IPS DF 4.7 (cell line): ENCODE results near the gene MINDY3.

ENCODE experiments used
- DNase-seq: peaks from one replicate; pipeline ENCODE4 v3.0.0-alpha.2; 2013; ENCODE audit warnings: low spot score; ENCODE audit errors: extremely low read depth

MINDY3 gene

DNA sequence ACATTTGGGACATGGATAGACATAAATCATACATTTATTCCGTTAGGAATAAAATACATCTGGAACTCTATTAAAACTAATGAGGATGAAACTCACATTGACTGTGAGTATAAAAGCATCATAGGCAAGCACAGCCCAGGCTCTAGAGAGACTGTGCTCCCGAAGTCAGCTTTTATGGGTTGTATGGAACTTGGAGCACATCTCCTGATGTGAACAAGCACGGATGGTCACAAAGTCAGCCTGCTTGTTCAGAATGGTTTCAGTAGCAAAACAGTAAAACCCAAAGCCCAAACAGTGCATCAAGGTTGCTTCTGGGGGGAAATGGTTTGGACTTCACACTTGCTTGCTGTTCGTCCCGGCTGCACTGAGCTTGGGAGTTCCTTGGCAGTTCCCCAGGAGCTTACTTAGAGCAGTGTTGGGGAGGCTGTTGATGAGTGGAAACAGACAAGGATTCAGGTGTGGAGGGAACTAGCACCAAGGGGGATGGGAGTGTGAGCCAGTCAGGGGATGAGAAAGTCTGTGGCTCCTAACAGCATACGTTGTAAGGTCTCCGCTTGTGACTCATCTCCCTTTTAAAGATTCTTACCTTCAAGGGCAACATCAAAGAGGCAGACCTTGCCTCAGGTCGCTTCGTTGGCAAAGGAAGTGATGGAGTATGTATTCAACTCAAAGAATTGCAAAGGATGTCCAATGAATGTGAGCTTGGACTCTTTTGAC, 120.9 kb downstream of the MINDY3 start:
- no peak for DNase-seq

DNA sequence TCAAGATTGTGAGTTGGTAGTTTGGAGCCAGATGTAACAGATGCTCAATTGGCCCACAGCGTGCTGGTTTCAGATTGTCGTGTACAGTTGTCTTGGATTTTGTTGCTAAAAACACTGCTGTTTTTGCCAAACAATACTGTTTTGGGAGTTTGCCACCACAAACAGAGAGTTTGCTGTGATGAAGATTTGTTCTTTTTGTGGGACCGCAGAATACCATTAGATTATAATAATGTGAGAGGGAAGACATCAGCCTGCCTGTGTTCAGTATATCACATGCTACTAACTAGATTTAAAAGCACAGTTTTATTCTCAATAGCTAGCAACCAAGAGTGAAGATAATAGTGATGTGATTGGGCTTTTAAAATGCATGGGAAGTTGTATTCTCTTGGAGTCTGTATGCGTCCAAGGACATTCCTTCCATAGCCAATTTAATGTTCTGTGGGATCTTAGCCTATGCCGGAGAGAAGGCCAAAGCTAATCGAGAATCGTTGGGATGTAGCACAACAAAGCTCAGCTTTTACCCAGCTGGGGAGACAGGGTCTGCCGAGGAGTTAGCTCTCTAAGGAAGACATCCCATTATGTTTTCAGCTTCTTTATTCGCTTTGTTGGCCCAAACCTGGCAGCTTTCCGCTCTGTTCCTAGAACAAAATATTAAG, 121.9 kb downstream of the MINDY3 start:
- DNase-seq = no peak

DNA sequence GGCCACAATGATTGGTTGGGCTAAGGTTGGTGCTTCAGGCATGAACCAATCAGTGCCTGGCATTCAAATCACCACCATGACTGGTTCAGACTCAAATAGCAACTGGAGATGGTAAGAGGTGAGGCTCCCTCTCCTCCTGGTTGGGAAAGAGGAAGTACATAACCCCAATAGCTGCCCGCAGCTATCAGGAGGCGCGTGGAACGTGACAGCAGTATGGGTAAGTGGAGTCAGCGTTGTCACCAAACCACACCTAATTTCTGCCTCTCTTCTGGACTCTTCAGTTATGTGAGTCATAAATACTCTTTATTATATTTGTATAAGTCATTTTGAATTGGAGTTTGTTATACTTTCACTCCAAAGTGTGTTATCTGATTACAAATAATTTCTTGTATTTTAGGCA, 122.7 kb downstream of the MINDY3 start:
- no peak for DNase-seq

DNA sequence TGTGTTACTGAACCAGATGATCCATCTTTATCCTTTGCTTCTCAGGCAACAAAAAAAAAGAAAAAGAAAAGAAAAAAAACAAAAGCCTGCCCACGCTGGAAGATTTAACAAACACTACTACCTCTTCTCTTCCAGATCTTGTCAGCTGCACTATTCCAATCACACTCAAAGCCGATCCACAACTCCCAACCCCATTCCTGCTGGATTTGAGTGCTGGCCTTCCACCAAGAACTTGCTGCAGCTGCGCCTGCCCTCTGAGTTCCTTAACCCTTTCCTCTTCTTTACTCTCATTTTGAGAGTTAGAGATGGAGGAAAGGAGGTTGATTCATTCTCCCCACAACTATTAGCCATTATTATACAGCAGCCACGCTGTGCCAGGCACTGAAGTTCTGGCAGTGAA, 124.5 kb downstream of the MINDY3 start:
- no peak for DNase-seq

DNA sequence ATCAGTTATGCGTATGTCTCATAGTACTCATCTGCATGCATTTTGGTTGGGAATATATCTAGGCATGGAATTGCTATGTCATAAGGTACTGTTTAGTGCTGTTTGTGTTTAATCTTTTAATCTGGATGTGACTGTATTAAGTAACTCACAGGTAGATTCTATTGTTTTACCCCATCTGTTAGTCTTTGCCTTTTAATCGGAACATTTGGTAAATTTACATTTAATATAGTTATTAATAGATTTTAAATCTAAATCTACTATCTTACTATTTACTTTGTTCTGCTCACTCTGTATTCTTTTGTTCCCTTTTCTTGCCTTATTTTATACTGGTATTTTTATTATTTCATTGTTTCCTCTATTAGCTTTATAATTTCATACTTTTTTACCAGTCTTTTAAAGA, 130.0 kb downstream of the MINDY3 start:
- DNase-seq = no peak

DNA sequence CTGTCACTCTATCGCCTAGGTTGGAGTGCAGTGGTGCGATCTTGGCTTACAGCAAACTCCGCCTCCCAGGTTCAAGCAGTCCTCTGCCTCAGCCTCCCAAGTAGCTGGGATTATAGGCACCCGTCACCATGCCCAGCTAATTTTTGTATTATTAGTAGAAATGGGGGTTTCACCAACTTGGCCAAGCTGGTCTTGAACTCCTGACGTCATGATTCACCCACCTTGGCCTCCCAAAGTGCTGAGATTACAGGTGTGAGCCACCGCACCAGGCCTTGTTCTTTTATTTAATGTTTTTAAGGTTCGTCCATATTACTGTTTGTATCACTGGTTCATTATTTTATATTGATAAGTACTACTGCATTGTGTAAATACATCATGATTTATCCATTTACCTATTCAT, 130.4 kb downstream of the MINDY3 start:
- DNase-seq = no peak
